ENCODE measurements around the gene VWA5B1. TPM values are rescaled to one million over a fixed set of nuclear protein-coding genes. Genes with fewer than 3 reads are reported as not detected.

The VWA5B1 gene
- total RNA-seq, 1 donor from 2014 or later: not detected

DNA sequence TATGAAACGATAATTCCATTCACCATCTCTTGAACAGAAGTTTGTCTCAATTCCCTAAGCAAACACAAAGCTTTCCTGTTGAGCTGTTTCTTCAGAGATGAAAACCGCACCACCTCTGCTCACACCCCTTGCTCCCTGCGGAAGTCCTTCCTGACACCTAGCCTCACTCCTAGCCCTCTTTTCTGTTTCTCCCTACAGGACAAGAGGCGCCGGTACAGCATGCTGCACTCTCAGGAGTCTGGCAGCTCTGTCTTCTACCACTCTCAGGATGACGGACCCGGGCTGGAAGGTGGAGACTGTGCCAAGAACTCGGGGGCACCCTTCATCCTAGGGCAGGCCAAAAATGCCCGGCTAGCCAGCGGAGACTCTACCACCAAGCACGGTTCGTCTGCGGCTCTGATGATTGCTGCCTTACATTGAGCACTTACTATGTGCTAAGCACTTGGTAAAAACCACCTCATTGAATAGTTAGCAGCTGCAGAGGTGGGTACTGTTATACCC is 45.5 kb downstream of the VWA5B1 start:
- no peak for DNase-seq (ENCODE audit: low spot score)
- no peak overlapping the region for H3K4me3 Mint-ChIP-seq (ENCODE audit: unreplicated experiment)
- no peaks in the 10 kb centered on the region for H3K36me3 Mint-ChIP-seq (ENCODE audit: low read depth)
- peaks cover 35% of the 10 kb centered on the region for H3K27me3 Mint-ChIP-seq (ENCODE audit: low read depth)
- TF ChIP-seq, protein P1, sequence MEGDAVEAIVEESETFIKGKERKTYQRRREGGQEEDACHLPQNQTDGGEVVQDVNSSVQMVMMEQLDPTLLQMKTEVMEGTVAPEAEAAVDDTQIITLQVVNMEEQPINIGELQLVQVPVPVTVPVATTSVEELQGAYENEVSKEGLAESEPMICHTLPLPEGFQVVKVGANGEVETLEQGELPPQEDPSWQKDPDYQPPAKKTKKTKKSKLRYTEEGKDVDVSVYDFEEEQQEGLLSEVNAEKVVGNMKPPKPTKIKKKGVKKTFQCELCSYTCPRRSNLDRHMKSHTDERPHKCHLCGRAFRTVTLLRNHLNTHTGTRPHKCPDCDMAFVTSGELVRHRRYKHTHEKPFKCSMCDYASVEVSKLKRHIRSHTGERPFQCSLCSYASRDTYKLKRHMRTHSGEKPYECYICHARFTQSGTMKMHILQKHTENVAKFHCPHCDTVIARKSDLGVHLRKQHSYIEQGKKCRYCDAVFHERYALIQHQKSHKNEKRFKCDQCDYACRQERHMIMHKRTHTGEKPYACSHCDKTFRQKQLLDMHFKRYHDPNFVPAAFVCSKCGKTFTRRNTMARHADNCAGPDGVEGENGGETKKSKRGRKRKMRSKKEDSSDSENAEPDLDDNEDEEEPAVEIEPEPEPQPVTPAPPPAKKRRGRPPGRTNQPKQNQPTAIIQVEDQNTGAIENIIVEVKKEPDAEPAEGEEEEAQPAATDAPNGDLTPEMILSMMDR (IDR thresholded peaks at IDR 0.05): no peak
- H3K9me3 Mint-ChIP-seq (ENCODE audit: low read depth): no peaks in the 10 kb centered on the region
- H3K27ac Mint-ChIP-seq (ENCODE audit: unreplicated experiment): no peak overlapping the region
- H3K4me1 Mint-ChIP-seq (ENCODE audit: low read depth): no peaks in the 10 kb centered on the region

DNA sequence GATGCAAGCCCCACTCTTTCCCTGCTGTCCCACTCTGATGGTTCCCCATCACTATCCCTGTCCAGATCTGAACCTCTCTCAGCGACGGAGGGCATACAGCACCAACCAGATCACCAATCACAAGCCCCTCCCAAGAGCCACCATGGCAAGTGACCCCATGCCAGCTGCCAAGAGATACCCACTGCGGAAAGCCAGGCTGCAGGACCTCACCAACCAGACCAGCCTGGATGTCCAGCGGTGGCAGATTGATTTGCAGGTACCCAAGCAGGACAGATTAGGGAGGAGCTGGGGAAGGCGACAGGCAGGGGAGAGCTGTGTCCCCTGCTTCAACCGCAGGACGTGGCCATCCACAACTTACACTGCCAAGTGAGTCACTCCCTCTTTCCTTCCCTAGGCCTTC is 46.9 kb downstream of the VWA5B1 start:
- no peaks in the 10 kb centered on the region for H3K36me3 Mint-ChIP-seq (ENCODE audit: low read depth)
- no peak for DNase-seq (ENCODE audit: low spot score)
- H3K27me3 Mint-ChIP-seq (ENCODE audit: low read depth): peaks cover 39% of the 10 kb centered on the region
- H3K27ac Mint-ChIP-seq (ENCODE audit: unreplicated experiment): no peak overlapping the region
- TF ChIP-seq, protein P1 (IDR thresholded peaks at IDR 0.05): no peak
- no peaks in the 10 kb centered on the region for H3K4me1 Mint-ChIP-seq (ENCODE audit: low read depth)
- H3K9me3 Mint-ChIP-seq (ENCODE audit: low read depth): no peaks in the 10 kb centered on the region
- no peak overlapping the region for H3K4me3 Mint-ChIP-seq (ENCODE audit: unreplicated experiment)

DNA sequence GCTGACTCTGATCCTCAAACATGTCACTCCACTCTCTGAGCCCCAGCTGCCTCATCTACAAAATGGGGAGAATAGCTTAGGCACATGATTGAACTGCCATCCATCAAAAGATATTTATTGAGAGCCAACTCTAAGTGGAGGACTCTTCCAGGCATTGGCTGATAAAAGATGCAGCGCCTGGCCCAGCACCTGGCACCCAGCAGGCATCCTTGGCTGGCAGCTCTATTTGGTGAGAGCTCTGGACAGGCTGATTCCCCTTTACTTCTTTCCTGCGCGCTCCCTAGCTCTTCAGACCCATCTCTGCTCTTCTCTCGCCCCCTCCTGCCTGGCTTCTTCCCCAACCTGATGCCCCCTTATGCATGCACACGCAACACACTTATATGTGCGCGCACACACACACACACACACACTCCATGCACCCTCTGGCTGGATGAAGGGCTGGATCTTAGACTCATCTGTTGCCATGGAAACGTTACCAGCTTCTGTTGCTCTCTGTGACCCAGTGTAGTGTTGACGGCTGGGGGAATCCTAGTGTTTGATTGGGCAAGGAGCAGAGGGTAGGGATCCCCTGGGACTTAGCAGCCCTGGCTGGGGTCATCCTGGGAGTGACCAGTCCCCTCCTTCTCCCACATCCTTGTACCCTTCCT is 49.3 kb downstream of the VWA5B1 start:
- Mint-ChIP-seq H3K4me1 (ENCODE audit: low read depth) (no peaks in the 10 kb centered on the region), H3K9me3 (ENCODE audit: low read depth) (no peaks in the 10 kb centered on the region), H3K4me3 (ENCODE audit: unreplicated experiment) (no peak overlapping the region), H3K36me3 (ENCODE audit: low read depth) (no peaks in the 10 kb centered on the region), H3K27ac (ENCODE audit: unreplicated experiment) (no peak overlapping the region), H3K27me3 (ENCODE audit: low read depth) (peaks cover 43% of the 10 kb centered on the region)
- DNase-seq (ENCODE audit: low spot score): no peak
- TF ChIP-seq, protein P1 (IDR thresholded peaks at IDR 0.05): no peak

DNA sequence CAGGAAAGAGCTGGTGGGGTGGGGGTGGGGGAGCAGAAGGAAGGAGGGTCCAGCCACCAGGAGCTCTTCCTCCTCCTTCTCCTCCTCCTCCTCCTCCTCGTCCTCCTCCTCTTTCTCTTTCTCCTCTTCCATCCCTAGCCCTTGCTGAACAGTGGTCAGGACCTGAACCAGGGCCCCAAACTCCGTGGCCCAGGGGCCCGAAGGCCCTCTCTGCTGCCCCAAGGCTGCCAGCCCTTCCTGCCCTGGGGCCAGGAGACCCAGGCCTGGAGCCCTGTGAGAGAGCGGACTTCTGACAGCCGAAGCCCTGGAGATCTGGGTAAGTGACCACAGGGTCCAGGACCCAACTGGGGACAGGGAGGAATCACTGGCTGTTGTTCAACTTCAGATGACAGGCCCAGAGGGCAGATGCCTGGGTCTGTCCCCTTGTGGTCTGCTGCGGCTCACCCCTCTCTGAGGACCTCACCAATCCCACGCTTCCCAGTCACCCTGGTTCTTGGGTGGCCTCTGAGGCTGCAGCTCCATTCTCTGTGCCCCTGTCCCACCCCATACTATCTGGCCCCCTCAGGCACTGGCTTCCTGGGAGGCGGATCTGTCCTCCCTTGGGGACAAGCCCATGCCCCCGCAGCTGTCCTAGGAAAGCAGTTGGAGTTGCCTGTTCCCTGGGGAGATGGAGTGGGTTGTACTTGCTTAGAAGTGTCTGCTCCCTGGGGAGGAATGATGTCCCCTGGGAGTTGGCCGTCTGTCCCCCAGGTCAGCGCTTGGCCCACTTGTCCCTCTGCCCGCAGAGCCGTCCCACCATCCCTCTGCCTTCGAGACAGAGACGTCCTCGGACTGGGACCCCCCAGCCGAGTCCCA is 51.8 kb downstream of the VWA5B1 start:
- TF ChIP-seq, protein P1 (IDR thresholded peaks at IDR 0.05): no peak
- no peak overlapping the region for H3K27ac Mint-ChIP-seq (ENCODE audit: unreplicated experiment)
- no peak for DNase-seq (ENCODE audit: low spot score)
- no peak overlapping the region for H3K4me3 Mint-ChIP-seq (ENCODE audit: unreplicated experiment)
- H3K36me3 Mint-ChIP-seq (ENCODE audit: low read depth): no peaks in the 10 kb centered on the region
- no peaks in the 10 kb centered on the region for H3K4me1 Mint-ChIP-seq (ENCODE audit: low read depth)
- H3K27me3 Mint-ChIP-seq (ENCODE audit: low read depth): peaks cover 33% of the 10 kb centered on the region
- peaks cover 8% of the 10 kb centered on the region for H3K9me3 Mint-ChIP-seq (ENCODE audit: low read depth)

DNA sequence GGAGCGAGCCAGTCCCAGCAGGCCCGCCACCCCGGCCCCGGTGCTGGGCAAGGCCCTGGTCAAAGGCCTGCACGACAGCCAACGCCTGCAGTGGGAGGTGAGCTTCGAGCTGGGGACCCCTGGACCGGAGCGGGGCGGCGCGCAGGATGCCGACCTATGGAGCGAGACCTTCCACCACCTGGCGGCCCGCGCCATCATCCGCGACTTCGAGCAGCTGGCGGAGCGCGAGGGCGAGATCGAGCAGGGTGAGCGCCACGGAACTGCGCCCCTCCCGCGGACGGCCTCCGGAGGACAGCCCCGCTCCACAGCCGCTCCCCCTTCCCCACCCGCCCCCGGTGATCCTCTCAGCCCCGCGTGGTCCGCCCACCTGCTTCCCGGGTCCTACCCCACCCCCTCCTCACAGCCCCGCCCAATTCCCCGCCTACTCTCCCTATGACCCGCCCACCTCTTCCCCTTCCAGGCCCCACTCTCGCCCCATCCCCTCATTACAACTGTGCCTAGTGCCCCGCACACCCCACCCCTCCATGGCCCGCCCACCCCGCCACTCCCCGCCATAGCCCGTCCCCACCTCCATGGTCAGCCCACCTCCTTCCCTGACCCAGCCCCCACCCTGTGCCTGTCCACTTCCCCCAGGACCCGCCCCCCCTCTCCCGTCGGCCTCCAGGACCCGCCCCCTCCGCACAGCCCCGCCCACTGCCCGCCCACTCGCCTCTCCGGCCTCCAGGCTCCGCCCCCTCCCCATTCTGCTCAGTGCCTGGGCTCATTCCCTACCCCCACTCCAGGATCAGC is 52.7 kb downstream of the VWA5B1 start:
- Mint-ChIP-seq H3K4me1 (ENCODE audit: low read depth) (no peaks in the 10 kb centered on the region), H3K36me3 (ENCODE audit: low read depth) (no peaks in the 10 kb centered on the region), H3K4me3 (ENCODE audit: unreplicated experiment) (no peak overlapping the region), H3K27me3 (ENCODE audit: low read depth) (peaks cover 34% of the 10 kb centered on the region), H3K27ac (ENCODE audit: unreplicated experiment) (no peak overlapping the region), H3K9me3 (ENCODE audit: low read depth) (peaks cover 8% of the 10 kb centered on the region)
- no peak for DNase-seq (ENCODE audit: low spot score)
- TF ChIP-seq, protein P1 (IDR thresholded peaks at IDR 0.05): no peak
